ENCODE results near the gene GABBR2. TPM values are rescaled to one million over a fixed set of nuclear protein-coding genes. Genes with fewer than 3 reads are reported as not detected.

The GABBR2 gene
- polyA plus RNA-seq, 1 of the 3 experiments (the other 2 are of a cell fraction), result not detected

DNA sequence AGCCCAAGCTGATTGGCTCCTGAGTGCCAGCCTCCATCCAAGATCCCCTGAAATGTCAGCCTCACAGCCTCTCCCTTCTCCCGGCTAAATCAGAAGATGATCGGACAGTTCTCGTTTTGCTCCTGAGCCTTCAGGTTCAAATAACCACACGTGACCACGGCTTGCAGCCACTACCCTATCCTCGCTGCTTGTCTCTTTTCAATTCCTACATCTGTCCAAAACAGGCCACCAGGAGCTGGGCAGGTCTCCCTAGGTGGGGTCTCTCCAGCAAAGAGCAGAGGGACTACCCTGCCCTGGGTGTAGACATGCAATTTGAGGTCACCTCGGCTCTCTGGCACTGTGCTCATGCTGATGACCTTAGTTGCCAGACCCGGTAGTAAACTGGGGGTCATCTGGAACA, 229.3 kb downstream of the GABBR2 start:
- no peak overlapping the region for H3K4me2 ChIP-seq
- no peaks in the 10 kb centered on the region for H3K9me3 ChIP-seq
- DNase-seq, result no peak
- TF ChIP-seq, protein P1, sequence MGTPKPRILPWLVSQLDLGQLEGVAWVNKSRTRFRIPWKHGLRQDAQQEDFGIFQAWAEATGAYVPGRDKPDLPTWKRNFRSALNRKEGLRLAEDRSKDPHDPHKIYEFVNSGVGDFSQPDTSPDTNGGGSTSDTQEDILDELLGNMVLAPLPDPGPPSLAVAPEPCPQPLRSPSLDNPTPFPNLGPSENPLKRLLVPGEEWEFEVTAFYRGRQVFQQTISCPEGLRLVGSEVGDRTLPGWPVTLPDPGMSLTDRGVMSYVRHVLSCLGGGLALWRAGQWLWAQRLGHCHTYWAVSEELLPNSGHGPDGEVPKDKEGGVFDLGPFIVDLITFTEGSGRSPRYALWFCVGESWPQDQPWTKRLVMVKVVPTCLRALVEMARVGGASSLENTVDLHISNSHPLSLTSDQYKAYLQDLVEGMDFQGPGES (IDR thresholded peaks at IDR 0.05; ENCODE audit: low read depth, low read length), result no peak
- TF ChIP-seq, protein P2, sequence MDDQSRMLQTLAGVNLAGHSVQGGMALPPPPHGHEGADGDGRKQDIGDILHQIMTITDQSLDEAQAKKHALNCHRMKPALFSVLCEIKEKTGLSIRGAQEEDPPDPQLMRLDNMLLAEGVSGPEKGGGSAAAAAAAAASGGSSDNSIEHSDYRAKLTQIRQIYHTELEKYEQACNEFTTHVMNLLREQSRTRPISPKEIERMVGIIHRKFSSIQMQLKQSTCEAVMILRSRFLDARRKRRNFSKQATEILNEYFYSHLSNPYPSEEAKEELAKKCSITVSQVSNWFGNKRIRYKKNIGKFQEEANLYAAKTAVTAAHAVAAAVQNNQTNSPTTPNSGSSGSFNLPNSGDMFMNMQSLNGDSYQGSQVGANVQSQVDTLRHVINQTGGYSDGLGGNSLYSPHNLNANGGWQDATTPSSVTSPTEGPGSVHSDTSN (IDR thresholded peaks at IDR 0.05), result no peak
- TF ChIP-seq TEAD4 (IDR thresholded peaks at IDR 0.05; ENCODE audit: borderline replicate concordance, insufficient read depth), result no peak
- TF ChIP-seq GABPA (IDR thresholded peaks at IDR 0.05; ENCODE audit: low read depth), result no peak
- TF ChIP-seq NRF1 (IDR thresholded peaks at IDR 0.05; ENCODE audit: low read depth, low read length), result no peak
- no peak for TF ChIP-seq MEF2A (IDR thresholded peaks at IDR 0.05; ENCODE audit: borderline replicate concordance, low read depth)
- no peak for TF ChIP-seq SMC3 (IDR thresholded peaks at IDR 0.05; ENCODE audit: low read depth, low read length)
- no peak for TF ChIP-seq SIN3A (IDR thresholded peaks at IDR 0.05; ENCODE audit: borderline replicate concordance, low read depth, low read length)
- TF ChIP-seq MXI1 (IDR thresholded peaks at IDR 0.05; ENCODE audit: low read depth, low read length), result no peak
- TF ChIP-seq FOXJ3 (CRISPR knock-in tag; IDR thresholded peaks at IDR 0.05), result no peak
- TF ChIP-seq, protein P3, sequence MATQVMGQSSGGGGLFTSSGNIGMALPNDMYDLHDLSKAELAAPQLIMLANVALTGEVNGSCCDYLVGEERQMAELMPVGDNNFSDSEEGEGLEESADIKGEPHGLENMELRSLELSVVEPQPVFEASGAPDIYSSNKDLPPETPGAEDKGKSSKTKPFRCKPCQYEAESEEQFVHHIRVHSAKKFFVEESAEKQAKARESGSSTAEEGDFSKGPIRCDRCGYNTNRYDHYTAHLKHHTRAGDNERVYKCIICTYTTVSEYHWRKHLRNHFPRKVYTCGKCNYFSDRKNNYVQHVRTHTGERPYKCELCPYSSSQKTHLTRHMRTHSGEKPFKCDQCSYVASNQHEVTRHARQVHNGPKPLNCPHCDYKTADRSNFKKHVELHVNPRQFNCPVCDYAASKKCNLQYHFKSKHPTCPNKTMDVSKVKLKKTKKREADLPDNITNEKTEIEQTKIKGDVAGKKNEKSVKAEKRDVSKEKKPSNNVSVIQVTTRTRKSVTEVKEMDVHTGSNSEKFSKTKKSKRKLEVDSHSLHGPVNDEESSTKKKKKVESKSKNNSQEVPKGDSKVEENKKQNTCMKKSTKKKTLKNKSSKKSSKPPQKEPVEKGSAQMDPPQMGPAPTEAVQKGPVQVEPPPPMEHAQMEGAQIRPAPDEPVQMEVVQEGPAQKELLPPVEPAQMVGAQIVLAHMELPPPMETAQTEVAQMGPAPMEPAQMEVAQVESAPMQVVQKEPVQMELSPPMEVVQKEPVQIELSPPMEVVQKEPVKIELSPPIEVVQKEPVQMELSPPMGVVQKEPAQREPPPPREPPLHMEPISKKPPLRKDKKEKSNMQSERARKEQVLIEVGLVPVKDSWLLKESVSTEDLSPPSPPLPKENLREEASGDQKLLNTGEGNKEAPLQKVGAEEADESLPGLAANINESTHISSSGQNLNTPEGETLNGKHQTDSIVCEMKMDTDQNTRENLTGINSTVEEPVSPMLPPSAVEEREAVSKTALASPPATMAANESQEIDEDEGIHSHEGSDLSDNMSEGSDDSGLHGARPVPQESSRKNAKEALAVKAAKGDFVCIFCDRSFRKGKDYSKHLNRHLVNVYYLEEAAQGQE (IDR thresholded peaks at IDR 0.05; ENCODE audit: low read depth, low read length), result no peak
- TF ChIP-seq NFIC (IDR thresholded peaks at IDR 0.05; ENCODE audit: borderline replicate concordance), result no peak
- no peak for TF ChIP-seq CHD2 (IDR thresholded peaks at IDR 0.05; ENCODE audit: low read length, partially characterized antibody)
- no peak for TF ChIP-seq RFX5 (IDR thresholded peaks at IDR 0.05; ENCODE audit: low read length)
- no peak for TF ChIP-seq RXRA (IDR thresholded peaks at IDR 0.05; ENCODE audit: borderline replicate concordance, low read depth)
- H3K4me3 ChIP-seq (ENCODE audit: low read depth in 2 of 2, low read length in 1 of 2), result no peak overlapping the region
- ChIA-PET CTCF (no interaction called here), POLR2A (no interaction called here)
- no peaks in the 10 kb centered on the region for H3F3A ChIP-seq (replicated peaks; ENCODE audit: insufficient read depth)
- no peaks in the 10 kb centered on the region for H3K27me3 ChIP-seq (ENCODE audit: insufficient read depth)
- no peaks in the 10 kb centered on the region for H3K79me2 ChIP-seq (ENCODE audit: insufficient read depth)
- H3K9ac ChIP-seq, result no peak overlapping the region
- no peaks in the 10 kb centered on the region for H3K36me3 ChIP-seq (replicated peaks in 1 of 2; ENCODE audit: control insufficient read depth in 1 of 2, insufficient read depth in 2 of 2, low read length in 1 of 2)
- WGBS (ENCODE audit: low lambda C conversion rate), result 39% methylated on average over 8 of the region's 8 CpGs
- H3K4me1 ChIP-seq (ENCODE audit: control insufficient read depth in 1 of 2, insufficient read depth in 2 of 2, low read depth in 1 of 2, low read length in 1 of 2), result no peaks in the 10 kb centered on the region
- H4K20me1 ChIP-seq (ENCODE audit: insufficient read depth), result no peaks in the 10 kb centered on the region
- H3K9me2 ChIP-seq, result no peaks in the 10 kb centered on the region
- no peak overlapping the region for H3K27ac ChIP-seq (ENCODE audit: low read depth in 2 of 2, low read length in 1 of 2)
- H2AFZ ChIP-seq (ENCODE audit: low read depth), result no peak overlapping the region
